Colonic mucosa (tissue), 4 donors: ENCODE results near the gene TMEM145. TPM values are rescaled to one million over a fixed set of nuclear protein-coding genes. Genes with fewer than 3 reads are reported as not detected.

ENCODE experiments used
- DNase-seq: peaks from one replicate; pipeline ENCODE4 v3.0.0-alpha.2; 2020
- H3K27ac ChIP-seq: fragments of 200-600 bp; one replicate; pipeline ENCODE4 v1.8.0; 2021
- H3K27me3 ChIP-seq: fragments of 200-600 bp; one replicate; pipeline ENCODE4 v1.8.0; 2021
- H3K36me3 ChIP-seq: fragments of 200-600 bp; one replicate; pipeline ENCODE4 v1.8.0; 2021
- H3K4me1 ChIP-seq: fragments of 200-600 bp; one replicate; pipeline ENCODE4 v1.8.0; 2021; ENCODE audit warnings: mild to moderate bottlenecking
- H3K4me3 ChIP-seq: fragments of 200-600 bp; one replicate; pipeline ENCODE4 v1.8.0; 2021
- H3K9ac ChIP-seq, 2 donors: one replicate each; pipeline ENCODE4 v1.7.0; 2013; ENCODE audit warnings: control low read depth in 2 of 2, low read depth in 2 of 2, low read length in 2 of 2
- H3K9me3 ChIP-seq: fragments of 200-600 bp; one replicate; pipeline ENCODE4 v1.8.0; 2021
- intact Hi-C: fragments of 100-400 bp; cut with DNase I; formaldehyde crosslinking; loops from one replicate; pipeline ENCODE4 v1.14.1; 2022
- total RNA-seq, 2 donors: library from RNA; stranded (reverse); fragmentation: NEBNext Ultra II Directional in 1 of 2; extraction: Animal tissue kit (Norgen Biotek cat#: 25700) in 1 of 2; gene quantifications; one replicate each; pipeline ENCODE4 v1.2.1, GENCODE V29; 2021
- TF ChIP-seq, protein P1 (sequence below): fragments of 200-600 bp; IDR thresholded peaks from one replicate; pipeline ENCODE4 v1.8.0; 2022; ENCODE audit warnings: antibody characterized with exemption, mild to moderate bottlenecking
- donor health status: healthy.
- donor health status: DM: no; HTN: no; CAD: no.
- donor health status: DM: no; HTN: no; CAD: no.

Gene TMEM145
- total RNA-seq, 2 donors from 2014 or later: 0.24 to 0.94 TPM

DNA sequence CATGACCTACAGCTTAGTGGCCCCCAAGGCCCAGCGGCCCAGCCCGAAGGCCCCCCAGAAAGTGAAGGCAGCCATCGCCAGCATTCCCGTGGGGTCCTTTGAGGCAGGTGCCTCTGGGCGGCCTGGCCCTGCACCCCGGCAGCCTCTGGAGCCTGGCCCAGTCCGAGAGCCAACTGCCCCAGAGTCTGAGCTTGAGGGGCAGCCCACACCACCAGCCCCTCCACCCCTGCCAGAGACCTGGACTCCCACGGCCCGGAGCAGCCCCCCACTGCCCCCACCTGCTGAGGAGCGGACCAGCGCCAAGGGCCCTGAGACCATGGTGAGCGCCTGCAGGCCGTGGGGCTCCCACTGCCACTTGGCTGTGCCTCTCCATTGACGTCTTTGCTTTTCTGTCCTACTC, 20.1 kb upstream of the TMEM145 start:
- no peak overlapping the region for H3K9ac ChIP-seq
- TF ChIP-seq, protein P1, sequence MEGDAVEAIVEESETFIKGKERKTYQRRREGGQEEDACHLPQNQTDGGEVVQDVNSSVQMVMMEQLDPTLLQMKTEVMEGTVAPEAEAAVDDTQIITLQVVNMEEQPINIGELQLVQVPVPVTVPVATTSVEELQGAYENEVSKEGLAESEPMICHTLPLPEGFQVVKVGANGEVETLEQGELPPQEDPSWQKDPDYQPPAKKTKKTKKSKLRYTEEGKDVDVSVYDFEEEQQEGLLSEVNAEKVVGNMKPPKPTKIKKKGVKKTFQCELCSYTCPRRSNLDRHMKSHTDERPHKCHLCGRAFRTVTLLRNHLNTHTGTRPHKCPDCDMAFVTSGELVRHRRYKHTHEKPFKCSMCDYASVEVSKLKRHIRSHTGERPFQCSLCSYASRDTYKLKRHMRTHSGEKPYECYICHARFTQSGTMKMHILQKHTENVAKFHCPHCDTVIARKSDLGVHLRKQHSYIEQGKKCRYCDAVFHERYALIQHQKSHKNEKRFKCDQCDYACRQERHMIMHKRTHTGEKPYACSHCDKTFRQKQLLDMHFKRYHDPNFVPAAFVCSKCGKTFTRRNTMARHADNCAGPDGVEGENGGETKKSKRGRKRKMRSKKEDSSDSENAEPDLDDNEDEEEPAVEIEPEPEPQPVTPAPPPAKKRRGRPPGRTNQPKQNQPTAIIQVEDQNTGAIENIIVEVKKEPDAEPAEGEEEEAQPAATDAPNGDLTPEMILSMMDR: no peak
- H3K27ac ChIP-seq: no peak overlapping the region
- no peaks in the 10 kb centered on the region for H3K9me3 ChIP-seq
- H3K4me3 ChIP-seq: no peak overlapping the region
- intact Hi-C loops: no loop called here
- peaks cover 14% of the 10 kb centered on the region for H3K36me3 ChIP-seq
- H3K27me3 ChIP-seq: no peaks in the 10 kb centered on the region
- no peak for DNase-seq
- H3K4me1 ChIP-seq: no peaks in the 10 kb centered on the region

DNA sequence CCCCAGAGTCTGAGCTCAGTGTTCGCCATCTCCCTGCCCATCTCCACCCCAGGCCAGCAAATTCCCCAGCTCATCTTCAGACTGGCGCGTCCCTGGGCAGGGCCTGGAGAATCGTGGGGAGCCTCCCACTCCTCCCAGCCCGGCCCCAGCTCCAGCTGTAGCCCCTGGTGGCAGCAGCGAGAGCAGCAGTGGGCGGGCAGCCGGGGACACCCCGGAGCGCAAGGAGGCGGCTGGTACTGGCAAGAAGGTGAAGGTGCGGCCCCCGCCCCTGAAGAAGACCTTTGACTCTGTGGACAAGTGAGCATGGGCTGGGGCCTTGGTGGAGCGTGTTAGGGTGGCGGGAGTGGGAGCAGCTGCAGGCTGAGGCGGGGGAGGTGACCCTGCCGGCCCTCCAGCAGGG, 19.6 kb upstream of the TMEM145 start:
- Histone ChIP-seq H3K36me3 (peaks cover 14% of the 10 kb centered on the region), H3K27ac (no peak overlapping the region), H3K27me3 (no peaks in the 10 kb centered on the region), H3K9ac (no peak overlapping the region), H3K4me1 (no peaks in the 10 kb centered on the region), H3K9me3 (no peaks in the 10 kb centered on the region), H3K4me3 (no peak overlapping the region)
- TF ChIP-seq, protein P1: no peak
- no peak for DNase-seq
- intact Hi-C loops: no loop called here

DNA sequence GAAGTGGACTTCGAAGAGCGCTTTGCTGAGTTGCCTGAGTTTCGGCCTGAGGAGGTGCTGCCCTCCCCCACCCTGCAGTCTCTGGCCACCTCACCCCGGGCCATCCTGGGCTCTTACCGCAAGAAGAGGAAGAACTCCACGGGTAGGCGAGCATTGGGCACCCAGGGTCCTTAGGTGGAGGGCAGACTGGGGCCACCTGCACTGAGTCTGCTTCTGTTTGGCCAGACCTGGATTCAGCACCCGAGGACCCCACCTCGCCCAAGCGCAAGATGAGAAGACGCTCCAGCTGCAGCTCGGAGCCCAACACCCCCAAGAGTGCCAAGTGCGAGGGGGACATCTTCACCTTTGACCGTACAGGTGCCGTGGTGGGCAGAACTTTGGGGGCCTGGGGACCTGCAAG, 19.2 kb upstream of the TMEM145 start:
- Histone ChIP-seq H3K27ac (no peak overlapping the region), H3K9me3 (no peaks in the 10 kb centered on the region), H3K4me3 (no peak overlapping the region), H3K4me1 (no peaks in the 10 kb centered on the region), H3K9ac (no peak overlapping the region), H3K36me3 (peaks cover 14% of the 10 kb centered on the region), H3K27me3 (no peaks in the 10 kb centered on the region)
- DNase-seq: no peak
- intact Hi-C loops: no loop called here
- TF ChIP-seq, protein P1: no peak

DNA sequence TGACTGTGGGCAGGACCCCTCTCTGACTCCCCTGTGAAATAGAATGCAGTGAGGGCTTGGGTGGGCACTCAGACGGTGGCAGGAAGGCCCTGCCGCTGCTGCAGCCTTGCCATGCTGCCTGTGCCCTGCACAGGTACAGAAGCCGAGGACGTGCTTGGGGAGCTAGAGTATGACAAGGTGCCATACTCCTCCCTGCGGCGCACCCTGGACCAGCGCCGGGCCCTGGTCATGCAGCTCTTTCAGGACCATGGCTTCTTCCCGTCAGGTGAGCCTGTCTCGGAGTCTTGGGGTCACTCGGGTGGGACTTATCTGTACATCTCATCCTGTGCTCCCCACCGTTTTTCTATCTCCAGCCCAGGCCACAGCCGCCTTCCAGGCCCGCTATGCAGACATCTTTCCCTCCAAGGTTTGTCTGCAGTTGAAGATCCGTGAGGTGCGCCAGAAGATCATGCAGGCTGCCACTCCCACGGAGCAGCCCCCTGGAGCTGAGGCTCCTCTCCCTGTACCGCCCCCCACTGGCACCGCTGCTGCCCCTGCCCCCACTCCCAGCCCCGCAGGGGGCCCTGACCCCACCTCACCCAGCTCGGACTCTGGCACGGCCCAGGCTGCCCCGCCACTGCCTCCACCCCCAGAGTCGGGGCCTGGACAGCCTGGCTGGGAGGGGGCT, 18.5 kb upstream of the TMEM145 start:
- no peaks in the 10 kb centered on the region for H3K9me3 ChIP-seq
- no peak for DNase-seq
- H3K4me1 ChIP-seq: no peaks in the 10 kb centered on the region
- H3K27me3 ChIP-seq: no peaks in the 10 kb centered on the region
- H3K4me3 ChIP-seq: no peak overlapping the region
- TF ChIP-seq, protein P1: no peak
- no peak overlapping the region for H3K27ac ChIP-seq
- H3K36me3 ChIP-seq: peaks cover 10% of the 10 kb centered on the region
- H3K9ac ChIP-seq: no peak overlapping the region
- intact Hi-C loops: loop anchor here (5.0 kb wide), 1 partner anchor 47 kb away; no protein-coding TSS in a partner anchor

DNA sequence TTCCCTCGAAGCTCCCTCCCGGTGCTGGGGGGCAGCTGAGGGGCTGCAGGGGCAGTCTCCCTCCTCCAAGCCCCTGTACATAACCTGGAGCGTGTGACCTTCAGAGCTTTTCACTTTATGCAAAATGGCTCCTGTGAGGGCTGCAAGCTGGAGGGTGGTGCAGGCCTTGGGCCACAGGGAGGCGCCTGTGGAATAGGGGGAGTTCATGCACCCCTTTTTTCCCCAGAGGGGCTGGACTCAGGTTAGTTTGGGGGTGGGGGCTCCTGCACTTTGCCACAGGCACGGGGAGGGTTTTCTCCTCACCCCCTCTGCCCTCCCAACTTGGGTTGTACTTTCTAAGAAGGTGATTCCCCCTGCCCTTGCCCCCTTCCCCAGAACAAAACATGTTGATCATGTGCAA, 17.8 kb upstream of the TMEM145 start:
- Histone ChIP-seq H3K27me3 (no peaks in the 10 kb centered on the region), H3K36me3 (peaks cover 4% of the 10 kb centered on the region), H3K9ac (no peak overlapping the region), H3K9me3 (no peaks in the 10 kb centered on the region), H3K4me3 (no peak overlapping the region), H3K27ac (no peak overlapping the region), H3K4me1 (no peaks in the 10 kb centered on the region)
- DNase-seq: no peak
- TF ChIP-seq, protein P1: no peak
- intact Hi-C loops: loop anchor here (5.0 kb wide), 1 partner anchor 48 kb away; no protein-coding TSS in a partner anchor
